SJCRH30 (cell line): ENCODE measurements around the gene CTDSPL2. TPM values are rescaled to one million over a fixed set of nuclear protein-coding genes. Genes with fewer than 3 reads are reported as not detected.

Source experiments
- DNase-seq, 2 experiments: peaks; one replicate each; pipeline ENCODE4 v3.0.0-alpha.2; 2015 to 2020
- H3K27ac ChIP-seq: fragments of 250-450 bp; sonication (Bioruptor Pico); 2 replicates; pipeline ENCODE4 v1.5.1; 2020; ENCODE audit warnings: mild to moderate bottlenecking, moderate library complexity
- H3K27me3 ChIP-seq: fragments of 250-450 bp; sonication (Bioruptor Pico); 2 replicates; pipeline ENCODE4 v1.5.1; 2020; ENCODE audit warnings: mild to moderate bottlenecking, moderate library complexity
- H3K36me3 ChIP-seq: fragments of 250-450 bp; sonication (Bioruptor Pico); 2 replicates; pipeline ENCODE4 v1.5.1; 2020; ENCODE audit warnings: mild to moderate bottlenecking, moderate library complexity
- H3K4me1 ChIP-seq: fragments of 250-450 bp; sonication (Bioruptor Pico); 2 replicates; pipeline ENCODE4 v1.5.1; 2020; ENCODE audit warnings: mild to moderate bottlenecking, moderate library complexity
- H3K4me3 ChIP-seq: fragments of 250-450 bp; sonication (Bioruptor Pico); 2 replicates; pipeline ENCODE4 v1.5.1; 2020; ENCODE audit warnings: mild to moderate bottlenecking, moderate library complexity
- H3K9me3 ChIP-seq: fragments of 250-450 bp; sonication (Bioruptor Pico); replicated peaks from 2 replicates; pipeline ENCODE4 v1.5.1; 2020; ENCODE audit warnings: mild to moderate bottlenecking, moderate library complexity
- total RNA-seq: library from RNA; depleted of rRNA; stranded (reverse); fragments of >200 nt; shearing (Covaris generic); gene quantifications from 2 replicates; pipeline ENCODE4 v1.2.3, GENCODE V29; 2014; rRNA removed

Gene CTDSPL2
- total RNA-seq, 1 experiment from 2014 or later = 145 TPM

GRCh38 chr15:44574734-44575133 is 147.3 kb downstream of the CTDSPL2 start:
- 0 out of 2 replicates have a peak, but pooled peaks cover 6% of the 10 kb centered on the region for H3K4me1 ChIP-seq
- H3K27me3 ChIP-seq = no peaks in the 10 kb centered on the region
- peaks cover 3% of the 10 kb centered on the region; the same call in 1 of the 2 replicates for H3K36me3 ChIP-seq
- H3K4me3 ChIP-seq = no peak overlapping the region
- no peak for DNase-seq
- H3K27ac ChIP-seq = no peak overlapping the region
- no peaks in the 10 kb centered on the region for H3K9me3 ChIP-seq

Other genes with a start within 250 kb of the CTDSPL2 start
- 0.46 and 0.49 TPM in 2 replicates for gene FRMD5, start 232.4 kb upstream of the CTDSPL2 start, total RNA-seq
- 43.8 and 47.5 TPM in 2 replicates for gene GOLM2, start 138.9 kb upstream of the CTDSPL2 start, total RNA-seq
- 84.0 and 96.4 TPM in 2 replicates for gene EIF3J, start 109.5 kb downstream of the CTDSPL2 start, total RNA-seq
- 29.3 and 41.2 TPM in 2 replicates for gene SPG11, start 236.0 kb downstream of the CTDSPL2 start, total RNA-seq